Activated CD4-positive, alpha-beta T cell treated with anti-CD3 and anti-CD28 coated beads for 1 hour (primary cell): ENCODE measurements around the gene TRIM17.

ENCODE experiments used
- DNase-seq: peaks from one replicate; pipeline ENCODE4 v3.0.0-alpha.2; 2020

TRIM17 gene

GRCh38 chr1:228376651-228377631 is 39.7 kb downstream of the TRIM17 start:
- DNase-seq = no peak

GRCh38 chr1:228376262-228376628 is 40.4 kb downstream of the TRIM17 start:
- no peak for DNase-seq

- no peak for DNase-seq
Observed at GRCh38 chr1:228375578-228376261, 40.9 kb downstream of the TRIM17 start.

- no peak for DNase-seq
Observed at GRCh38 chr1:228374711-228375577, 41.7 kb downstream of the TRIM17 start.

- DNase-seq = no peak
Observed at GRCh38 chr1:228373681-228374571, 42.7 kb downstream of the TRIM17 start.

GRCh38 chr1:228373004-228373680 is 43.5 kb downstream of the TRIM17 start:
- DNase-seq = no peak

- no peak for DNase-seq
Observed at GRCh38 chr1:228372183-228373003, 44.3 kb downstream of the TRIM17 start.

GRCh38 chr1:228371741-228372182 is 44.9 kb downstream of the TRIM17 start:
- DNase-seq = no peak

GRCh38 chr1:228370941-228371740 is 45.5 kb downstream of the TRIM17 start:
- DNase-seq = no peak

GRCh38 chr1:228370439-228370940 is 46.2 kb downstream of the TRIM17 start:
- no peak for DNase-seq

- no peak for DNase-seq
Observed at GRCh38 chr1:228369608-228370438, 46.8 kb downstream of the TRIM17 start.

GRCh38 chr1:228368801-228369607 is 47.7 kb downstream of the TRIM17 start:
- no peak for DNase-seq

- no peak for DNase-seq
Observed at GRCh38 chr1:228367798-228368791, 48.6 kb downstream of the TRIM17 start.

- DNase-seq = no peak
Observed at GRCh38 chr1:228366866-228367741, 49.6 kb downstream of the TRIM17 start.
